HEK293 (cell line): ENCODE measurements around the gene USP6.

Source experiments
- CTCF ChIA-PET: fragments of 350-600 bp; formaldehyde crosslinking; extraction: SDS; loops from one replicate; lab custom pipeline; 2021; ENCODE audit warnings: antibody characterized with exemption; lab: Yijun Ruan, JAX
- POLR2A ChIA-PET: fragments of 300-600 bp; formaldehyde crosslinking; extraction: SDS; loops from one replicate; lab custom pipeline; 2020; ENCODE audit warnings: antibody characterized with exemption, inconsistent platforms; lab: Yijun Ruan, JAX
- H3K27ac ChIP-seq: fragments of 200-500 bp; sonication (Bioruptor generic); 2 replicates; pipeline ENCODE4 v1.5.1; 2014; ENCODE audit warnings: low read depth, low read length, control low read depth, inconsistent platforms; ENCODE audit errors: extremely low read depth
- H3K36me3 ChIP-seq, 2 experiments: fragments of 200-500 bp in 1 of 2; sonication (Bioruptor generic) in 1 of 2; 1 replicate in 1 of 2; 2 replicates in 1 of 2; pipeline ENCODE4 v1.5.1; 2014 to 2017; ENCODE audit warnings: inconsistent platforms in 2 of 2, low read length in 2 of 2; ENCODE audit not compliant: control insufficient read depth in 2 of 2, insufficient read depth in 1 of 2
- H3K4me1 ChIP-seq: fragments of 200-500 bp; sonication (Bioruptor generic); 2 replicates; pipeline ENCODE4 v1.5.1; 2014; ENCODE audit warnings: mild to moderate bottlenecking, low read length, inconsistent platforms; ENCODE audit not compliant: control insufficient read depth, insufficient read depth
- H3K4me3 ChIP-seq: 2 replicates; pipeline ENCODE4 v1.5.1; 2011; ENCODE audit warnings: low read depth, mild to moderate bottlenecking, control low read depth, low read length, moderate library complexity
- H3K9me3 ChIP-seq: fragments of 200-500 bp; sonication (Bioruptor generic); 2 replicates; pipeline ENCODE4 v1.5.1; 2014; ENCODE audit warnings: low read depth, low read length, inconsistent platforms; ENCODE audit not compliant: control insufficient read depth, insufficient read depth
- BCL11A ChIP-seq: fragments of 450-650 bp; formaldehyde crosslinking; IDR thresholded peaks from 2 replicates; pipeline ENCODE4 v1.5.1; 2016; ENCODE audit warnings: low read depth, missing biosample characterization, missing genetic modification characterization
- FEZF1 ChIP-seq: fragments of 450-650 bp; formaldehyde crosslinking; IDR thresholded peaks from 2 replicates; pipeline ENCODE4 v1.5.1; 2016; ENCODE audit warnings: missing biosample characterization, missing genetic modification characterization
- HOXA7 ChIP-seq: sonication (generic); formaldehyde crosslinking; IDR thresholded peaks from 2 replicates; pipeline ENCODE4 v1.8.1; 2022; ENCODE audit warnings: missing genetic modification reagents, borderline replicate concordance
- REPIN1 ChIP-seq: fragments of 450-650 bp; formaldehyde crosslinking; IDR thresholded peaks from 2 replicates; pipeline ENCODE4 v1.5.1; 2017; ENCODE audit warnings: missing biosample characterization, missing genetic modification characterization, low read depth
- SCRT1 ChIP-seq: fragments of 450-650 bp; formaldehyde crosslinking; IDR thresholded peaks from 2 replicates; pipeline ENCODE4 v1.5.1; 2016; ENCODE audit warnings: missing biosample characterization, missing genetic modification characterization, borderline replicate concordance
- SP3 ChIP-seq: fragments of 450-650 bp; formaldehyde crosslinking; IDR thresholded peaks from 2 replicates; pipeline ENCODE4 v1.5.1; 2016; ENCODE audit warnings: missing biosample characterization, missing genetic modification characterization
- ZBTB1 ChIP-seq: fragments of 450-650 bp; formaldehyde crosslinking; IDR thresholded peaks from 2 replicates; pipeline ENCODE4 v1.5.1; 2016; ENCODE audit warnings: missing biosample characterization, missing genetic modification characterization
- ZEB2 ChIP-seq: fragments of 450-650 bp; formaldehyde crosslinking; IDR thresholded peaks from 2 replicates; pipeline ENCODE4 v1.5.1; 2016; ENCODE audit warnings: missing biosample characterization, missing genetic modification characterization
- ZFHX2 ChIP-seq: fragments of 450-650 bp; formaldehyde crosslinking; conservative IDR thresholded peaks from 2 replicates; pipeline ENCODE4 v1.5.1; 2016; ENCODE audit warnings: missing biosample characterization, missing genetic modification characterization
- ZNF426 ChIP-seq: fragments of 450-650 bp; formaldehyde crosslinking; IDR thresholded peaks from 2 replicates; pipeline ENCODE4 v1.5.1; 2017; ENCODE audit warnings: missing biosample characterization, missing genetic modification characterization, mild to moderate bottlenecking, inconsistent platforms, moderate library complexity
- ZNF585B ChIP-seq: fragments of 450-650 bp; formaldehyde crosslinking; IDR thresholded peaks from 2 replicates; pipeline ENCODE4 v1.5.1; 2016; ENCODE audit warnings: missing biosample characterization, missing genetic modification characterization
- ZNF624 ChIP-seq: fragments of 450-650 bp; formaldehyde crosslinking; IDR thresholded peaks from 2 replicates; pipeline ENCODE4 v1.5.1; 2017; ENCODE audit warnings: missing biosample characterization, missing genetic modification characterization
- ZNF747 ChIP-seq: fragments of 450-650 bp; formaldehyde crosslinking; IDR thresholded peaks from 2 replicates; pipeline ENCODE4 v1.5.1; 2016; ENCODE audit warnings: missing biosample characterization, missing genetic modification characterization
- TF ChIP-seq, protein P1 (sequence below): fragments of 450-650 bp; formaldehyde crosslinking; IDR thresholded peaks from 2 replicates; pipeline ENCODE4 v1.5.1; 2016; ENCODE audit warnings: missing biosample characterization, missing genetic modification characterization, low read depth
- TF ChIP-seq, protein P2 (sequence below): fragments of 450-650 bp; formaldehyde crosslinking; conservative IDR thresholded peaks from 2 replicates; pipeline ENCODE4 v1.5.1; 2016; ENCODE audit warnings: low read depth, missing biosample characterization, missing genetic modification characterization
- TF ChIP-seq, protein P3 (sequence below): fragments of 450-650 bp; formaldehyde crosslinking; IDR thresholded peaks from 2 replicates; pipeline ENCODE4 v1.5.1; 2017; ENCODE audit warnings: missing biosample characterization, missing genetic modification characterization
- TF ChIP-seq, protein P4 (sequence below): fragments of 450-650 bp; formaldehyde crosslinking; IDR thresholded peaks from 2 replicates; pipeline ENCODE4 v1.5.1; 2016; ENCODE audit warnings: missing biosample characterization, missing genetic modification characterization
- TF ChIP-seq, protein P5 (sequence below): fragments of 450-650 bp; formaldehyde crosslinking; IDR thresholded peaks from 2 replicates; pipeline ENCODE4 v1.5.1; 2016; ENCODE audit warnings: missing biosample characterization, missing genetic modification characterization

The USP6 gene

DNA sequence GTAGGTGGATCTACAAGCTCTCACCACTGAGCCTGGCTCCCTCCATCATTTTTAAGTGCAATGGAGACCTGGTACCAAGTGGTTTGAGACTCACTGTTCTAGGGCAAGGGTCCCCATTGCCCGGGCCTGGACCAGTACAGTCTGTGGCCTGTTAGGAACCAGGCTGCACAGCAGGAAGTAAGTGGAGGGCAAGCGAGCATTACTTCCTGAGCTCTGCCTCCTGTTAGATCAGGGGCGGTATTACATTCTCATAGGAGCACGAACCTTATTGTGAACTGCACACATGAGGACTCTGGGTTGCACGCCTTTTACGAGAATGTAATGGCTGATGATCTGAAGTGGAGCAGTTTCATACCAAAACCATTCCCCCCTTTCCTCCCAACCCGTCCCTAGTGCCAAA lies 82.6 kb downstream of the USP6 start:
- CTCF ChIA-PET = interaction anchor here (0.6 to 1.7 kb wide), 4 partner anchors 14 to 218 kb away, joined by 3 to 5 read pairs (median 4); no protein-coding TSS in a partner anchor
- H3K4me1 ChIP-seq = no peaks in the 10 kb centered on the region
- POLR2A ChIA-PET = no interaction called here
- H3K4me3 ChIP-seq = no peak overlapping the region
- no peaks in the 10 kb centered on the region for H3K9me3 ChIP-seq
- H3K27ac ChIP-seq = no peak overlapping the region
- no peaks in the 10 kb centered on the region; a peak in 1 of 3 replicates for H3K36me3 ChIP-seq
- no peak for TF ChIP-seq SCRT1 (tag by site-specific recombination)
- TF ChIP-seq ZBTB1 = no peak
- no peak for TF ChIP-seq ZNF747 (tag by site-specific recombination)
- TF ChIP-seq ZFHX2 = no peak
- no peak for TF ChIP-seq BCL11A (tag by site-specific recombination)
- TF ChIP-seq, protein P1, sequence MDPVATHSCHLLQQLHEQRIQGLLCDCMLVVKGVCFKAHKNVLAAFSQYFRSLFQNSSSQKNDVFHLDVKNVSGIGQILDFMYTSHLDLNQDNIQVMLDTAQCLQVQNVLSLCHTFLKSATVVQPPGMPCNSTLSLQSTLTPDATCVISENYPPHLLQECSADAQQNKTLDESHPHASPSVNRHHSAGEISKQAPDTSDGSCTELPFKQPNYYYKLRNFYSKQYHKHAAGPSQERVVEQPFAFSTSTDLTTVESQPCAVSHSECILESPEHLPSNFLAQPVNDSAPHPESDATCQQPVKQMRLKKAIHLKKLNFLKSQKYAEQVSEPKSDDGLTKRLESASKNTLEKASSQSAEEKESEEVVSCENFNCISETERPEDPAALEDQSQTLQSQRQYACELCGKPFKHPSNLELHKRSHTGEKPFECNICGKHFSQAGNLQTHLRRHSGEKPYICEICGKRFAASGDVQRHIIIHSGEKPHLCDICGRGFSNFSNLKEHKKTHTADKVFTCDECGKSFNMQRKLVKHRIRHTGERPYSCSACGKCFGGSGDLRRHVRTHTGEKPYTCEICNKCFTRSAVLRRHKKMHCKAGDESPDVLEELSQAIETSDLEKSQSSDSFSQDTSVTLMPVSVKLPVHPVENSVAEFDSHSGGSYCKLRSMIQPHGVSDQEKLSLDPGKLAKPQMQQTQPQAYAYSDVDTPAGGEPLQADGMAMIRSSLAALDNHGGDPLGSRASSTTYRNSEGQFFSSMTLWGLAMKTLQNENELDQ (tag by site-specific recombination) = no peak
- no peak for TF ChIP-seq ZNF426
- TF ChIP-seq ZNF624 = no peak
- TF ChIP-seq ZEB2 = no peak
- TF ChIP-seq FEZF1 (tag by site-specific recombination) = no peak
- TF ChIP-seq REPIN1 (tag by site-specific recombination) = no peak
- TF ChIP-seq SP3 (tag by site-specific recombination) = no peak
- TF ChIP-seq, protein P2, sequence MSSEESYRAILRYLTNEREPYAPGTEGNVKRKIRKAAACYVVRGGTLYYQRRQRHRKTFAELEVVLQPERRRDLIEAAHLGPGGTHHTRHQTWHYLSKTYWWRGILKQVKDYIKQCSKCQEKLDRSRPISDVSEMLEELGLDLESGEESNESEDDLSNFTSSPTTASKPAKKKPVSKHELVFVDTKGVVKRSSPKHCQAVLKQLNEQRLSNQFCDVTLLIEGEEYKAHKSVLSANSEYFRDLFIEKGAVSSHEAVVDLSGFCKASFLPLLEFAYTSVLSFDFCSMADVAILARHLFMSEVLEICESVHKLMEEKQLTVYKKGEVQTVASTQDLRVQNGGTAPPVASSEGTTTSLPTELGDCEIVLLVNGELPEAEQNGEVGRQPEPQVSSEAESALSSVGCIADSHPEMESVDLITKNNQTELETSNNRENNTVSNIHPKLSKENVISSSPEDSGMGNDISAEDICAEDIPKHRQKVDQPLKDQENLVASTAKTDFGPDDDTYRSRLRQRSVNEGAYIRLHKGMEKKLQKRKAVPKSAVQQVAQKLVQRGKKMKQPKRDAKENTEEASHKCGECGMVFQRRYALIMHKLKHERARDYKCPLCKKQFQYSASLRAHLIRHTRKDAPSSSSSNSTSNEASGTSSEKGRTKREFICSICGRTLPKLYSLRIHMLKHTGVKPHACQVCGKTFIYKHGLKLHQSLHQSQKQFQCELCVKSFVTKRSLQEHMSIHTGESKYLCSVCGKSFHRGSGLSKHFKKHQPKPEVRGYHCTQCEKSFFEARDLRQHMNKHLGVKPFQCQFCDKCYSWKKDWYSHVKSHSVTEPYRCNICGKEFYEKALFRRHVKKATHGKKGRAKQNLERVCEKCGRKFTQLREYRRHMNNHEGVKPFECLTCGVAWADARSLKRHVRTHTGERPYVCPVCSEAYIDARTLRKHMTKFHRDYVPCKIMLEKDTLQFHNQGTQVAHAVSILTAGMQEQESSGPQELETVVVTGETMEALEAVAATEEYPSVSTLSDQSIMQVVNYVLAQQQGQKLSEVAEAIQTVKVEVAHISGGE (tag by site-specific recombination) = no peak
- TF ChIP-seq, protein P3, sequence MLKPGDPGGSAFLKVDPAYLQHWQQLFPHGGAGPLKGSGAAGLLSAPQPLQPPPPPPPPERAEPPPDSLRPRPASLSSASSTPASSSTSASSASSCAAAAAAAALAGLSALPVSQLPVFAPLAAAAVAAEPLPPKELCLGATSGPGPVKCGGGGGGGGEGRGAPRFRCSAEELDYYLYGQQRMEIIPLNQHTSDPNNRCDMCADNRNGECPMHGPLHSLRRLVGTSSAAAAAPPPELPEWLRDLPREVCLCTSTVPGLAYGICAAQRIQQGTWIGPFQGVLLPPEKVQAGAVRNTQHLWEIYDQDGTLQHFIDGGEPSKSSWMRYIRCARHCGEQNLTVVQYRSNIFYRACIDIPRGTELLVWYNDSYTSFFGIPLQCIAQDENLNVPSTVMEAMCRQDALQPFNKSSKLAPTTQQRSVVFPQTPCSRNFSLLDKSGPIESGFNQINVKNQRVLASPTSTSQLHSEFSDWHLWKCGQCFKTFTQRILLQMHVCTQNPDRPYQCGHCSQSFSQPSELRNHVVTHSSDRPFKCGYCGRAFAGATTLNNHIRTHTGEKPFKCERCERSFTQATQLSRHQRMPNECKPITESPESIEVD (tag by site-specific recombination) = no peak
- TF ChIP-seq, protein P4, sequence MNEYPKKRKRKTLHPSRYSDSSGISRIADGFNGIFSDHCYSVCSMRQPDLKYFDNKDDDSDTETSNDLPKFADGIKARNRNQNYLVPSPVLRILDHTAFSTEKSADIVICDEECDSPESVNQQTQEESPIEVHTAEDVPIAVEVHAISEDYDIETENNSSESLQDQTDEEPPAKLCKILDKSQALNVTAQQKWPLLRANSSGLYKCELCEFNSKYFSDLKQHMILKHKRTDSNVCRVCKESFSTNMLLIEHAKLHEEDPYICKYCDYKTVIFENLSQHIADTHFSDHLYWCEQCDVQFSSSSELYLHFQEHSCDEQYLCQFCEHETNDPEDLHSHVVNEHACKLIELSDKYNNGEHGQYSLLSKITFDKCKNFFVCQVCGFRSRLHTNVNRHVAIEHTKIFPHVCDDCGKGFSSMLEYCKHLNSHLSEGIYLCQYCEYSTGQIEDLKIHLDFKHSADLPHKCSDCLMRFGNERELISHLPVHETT = no peak
- TF ChIP-seq HOXA7 (CRISPR knock-in tag) = no peak
- TF ChIP-seq, protein P5, sequence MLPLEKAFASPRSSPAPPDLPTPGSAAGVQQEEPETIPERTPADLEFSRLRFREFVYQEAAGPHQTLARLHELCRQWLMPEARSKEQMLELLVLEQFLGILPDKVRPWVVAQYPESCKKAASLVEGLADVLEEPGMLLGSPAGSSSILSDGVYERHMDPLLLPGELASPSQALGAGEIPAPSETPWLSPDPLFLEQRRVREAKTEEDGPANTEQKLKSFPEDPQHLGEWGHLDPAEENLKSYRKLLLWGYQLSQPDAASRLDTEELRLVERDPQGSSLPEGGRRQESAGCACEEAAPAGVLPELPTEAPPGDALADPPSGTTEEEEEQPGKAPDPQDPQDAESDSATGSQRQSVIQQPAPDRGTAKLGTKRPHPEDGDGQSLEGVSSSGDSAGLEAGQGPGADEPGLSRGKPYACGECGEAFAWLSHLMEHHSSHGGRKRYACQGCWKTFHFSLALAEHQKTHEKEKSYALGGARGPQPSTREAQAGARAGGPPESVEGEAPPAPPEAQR (tag by site-specific recombination) = no peak
- TF ChIP-seq ZNF585B (tag by site-specific recombination) = no peak
- TF ChIP-seq, all 188 proteins: peak for 0
